GM12865 (cell line): ENCODE measurements around the gene CYB561A3.

ENCODE experiments used
- DNase-seq: peaks from one replicate; pipeline ENCODE4 v3.0.0; 2010; ENCODE audit warnings: low read depth
- H3K4me3 ChIP-seq: 2 replicates; pipeline ENCODE4 v1.5.1; 2011; ENCODE audit warnings: mild to moderate bottlenecking, low read depth, low read length, control low read depth
- CTCF ChIP-seq: IDR thresholded peaks from 2 replicates; pipeline ENCODE4 v1.5.1; 2011; ENCODE audit warnings: low read length, control low read depth, low read depth, inconsistent platforms; ENCODE audit not compliant: insufficient read depth; ENCODE audit errors: missing control alignments

CYB561A3 gene

GRCh38 chr11:61310749-61311148, 50.9 kb downstream of the CYB561A3 start:
- no peak overlapping the region for H3K4me3 ChIP-seq
- DNase-seq, result no peak
- TF ChIP-seq CTCF, result no peak

- no peak for TF ChIP-seq CTCF
Measured at GRCh38 chr11:61309739-61310138, 51.9 kb downstream of the CYB561A3 start.

GRCh38 chr11:61309141-61309540, 52.5 kb downstream of the CYB561A3 start:
- no peak for DNase-seq
- H3K4me3 ChIP-seq, result no peak overlapping the region
- no peak for TF ChIP-seq CTCF

More at GRCh38 chr11:61309739-61310138, 51.9 kb downstream of the CYB561A3 start:
- no peak for DNase-seq
- H3K4me3 ChIP-seq, result no peak overlapping the region

GRCh38 chr11:61307354-61307753, 54.3 kb downstream of the CYB561A3 start:
- no peak for DNase-seq
- H3K4me3 ChIP-seq, result no peak overlapping the region
- TF ChIP-seq CTCF, result no peak

- H3K4me3 ChIP-seq, result no peak overlapping the region
- no peak for DNase-seq
- no peak for TF ChIP-seq CTCF
Measured at GRCh38 chr11:61306221-61306620, 55.5 kb downstream of the CYB561A3 start.

- TF ChIP-seq CTCF, result no peak
Measured at GRCh38 chr11:61305417-61305816, 56.3 kb downstream of the CYB561A3 start.

GRCh38 chr11:61303725-61304124, 58.0 kb downstream of the CYB561A3 start:
- H3K4me3 ChIP-seq, result no peak overlapping the region
- no peak for TF ChIP-seq CTCF
- DNase-seq, result no peak

More at GRCh38 chr11:61305417-61305816, 56.3 kb downstream of the CYB561A3 start:
- H3K4me3 ChIP-seq, result no peak overlapping the region
- no peak for DNase-seq
